Activated T-helper 2 cell treated with anti-CD3 and anti-CD28 coated beads, Interferon-gamma antibody, Interleukin-2, Interleukin-4, amounts not matched to agents 10 μg/mL and 5 μg/mL and 100 μg/mL, durations not matched to agents 14 hours and 24 hours and 36 hours (primary cell): ENCODE data around the gene FBXO11. TPM values are rescaled to one million over a fixed set of nuclear protein-coding genes. Genes with fewer than 3 reads are reported as not detected.
"Not testable (repeated sequence)": the region's sequence is repeated elsewhere in the genome, so short reads cannot be mapped to it uniquely, and the experiment has no call there.

Experiments
- DNase-seq: peaks from one replicate; pipeline ENCODE4 v3.0.0; 2021; ENCODE audit warnings: low spot score
- H3K27ac Mint-ChIP-seq: one replicate; pipeline ENCODE4 v1.8.0; 2021; ENCODE audit warnings: mixed read lengths
- H3K27me3 Mint-ChIP-seq: one replicate; pipeline ENCODE4 v1.8.0; 2021; ENCODE audit warnings: low read depth, mixed read lengths
- H3K36me3 Mint-ChIP-seq: one replicate; pipeline ENCODE4 v1.8.0; 2021; ENCODE audit warnings: low read depth, mixed read lengths
- H3K4me1 Mint-ChIP-seq: one replicate; pipeline ENCODE4 v1.8.0; 2021; ENCODE audit warnings: low read depth, mixed read lengths
- H3K4me3 Mint-ChIP-seq: one replicate; pipeline ENCODE4 v1.8.0; 2021; ENCODE audit warnings: low read depth, mild to moderate bottlenecking, moderate library complexity, mixed read lengths
- H3K9me3 Mint-ChIP-seq: one replicate; pipeline ENCODE4 v1.8.0; 2021; ENCODE audit warnings: mixed read lengths
- intact Hi-C: fragments of 100-400 bp; cut with micrococcal nuclease; formaldehyde crosslinking; loops from one replicate; pipeline ENCODE4 v1.15.1; 2023
- total RNA-seq: library from RNA; stranded (reverse); gene quantifications from 2 replicates; pipeline ENCODE4 v1.2.3, GENCODE V29; 2022

Gene FBXO11
- 57.9 and 58.6 TPM in 2 replicates for total RNA-seq

GRCh38 chr2:47906157-47907038, at the start of gene FBXO11:
FBXO11 (minus strand) TSS chr2:47906498; CDS start chr2:47905720, 778 bp downstream.
- H3K27me3 Mint-ChIP-seq = no peaks in the 10 kb centered on the region
- peak within 1 kb of the TSS; percentile 80 for H3K4me3 Mint-ChIP-seq
- H3K27ac Mint-ChIP-seq = peak within 1 kb of the TSS; percentile 94
- DNase-seq = peak; percentile 95
- peaks cover 44% of the 10 kb centered on the region for H3K4me1 Mint-ChIP-seq
- intact Hi-C loops = loop anchor here (1.0 to 5.0 kb wide), 8 partner anchors 49 to 542 kb away; partner anchors contain the start of genes MSH2 and MSH6
- H3K9me3 Mint-ChIP-seq = no peaks in the 10 kb centered on the region
- H3K36me3 Mint-ChIP-seq = peaks cover 12% of the 10 kb centered on the region

GRCh38 chr2:47950340-47951301, 44.3 kb upstream of the FBXO11 start:
- intact Hi-C loops = no loop called here
- H3K27ac Mint-ChIP-seq = no peak overlapping the region
- H3K4me3 Mint-ChIP-seq = no peak overlapping the region
- no peaks in the 10 kb centered on the region for H3K36me3 Mint-ChIP-seq
- no peaks in the 10 kb centered on the region for H3K4me1 Mint-ChIP-seq
- H3K27me3 Mint-ChIP-seq = peaks cover 4% of the 10 kb centered on the region
- no peak for DNase-seq
- no peaks in the 10 kb centered on the region for H3K9me3 Mint-ChIP-seq

GRCh38 chr2:47946593-47946992, 40.3 kb upstream of the FBXO11 start:
- Mint-ChIP-seq H3K9me3 (no peaks in the 10 kb centered on the region), H3K27me3 (peaks cover 8% of the 10 kb centered on the region), H3K36me3 (no peaks in the 10 kb centered on the region), H3K4me3 (no peak overlapping the region), H3K4me1 (no peaks in the 10 kb centered on the region), H3K27ac (no peak overlapping the region)
- no peak for DNase-seq
- intact Hi-C loops = no loop called here

GRCh38 chr2:47945046-47945781, 38.9 kb upstream of the FBXO11 start:
- Mint-ChIP-seq H3K4me3 (no peak overlapping the region), H3K9me3 (no peaks in the 10 kb centered on the region), H3K36me3 (no peaks in the 10 kb centered on the region), H3K4me1 (no peaks in the 10 kb centered on the region), H3K27ac (no peak overlapping the region), H3K27me3 (peaks cover 12% of the 10 kb centered on the region)
- intact Hi-C loops = no loop called here
- no peak for DNase-seq

- no peak overlapping the region for H3K4me3 Mint-ChIP-seq
- no peaks in the 10 kb centered on the region for H3K4me1 Mint-ChIP-seq
- intact Hi-C loops = no loop called here
- H3K27me3 Mint-ChIP-seq = peaks cover 17% of the 10 kb centered on the region
- no peaks in the 10 kb centered on the region for H3K36me3 Mint-ChIP-seq
- no peak for DNase-seq
- H3K27ac Mint-ChIP-seq = no peak overlapping the region
- no peaks in the 10 kb centered on the region for H3K9me3 Mint-ChIP-seq
Measured at GRCh38 chr2:47941936-47942335, 35.6 kb upstream of the FBXO11 start.

- Mint-ChIP-seq H3K9me3 (no peaks in the 10 kb centered on the region), H3K27ac (no peak overlapping the region), H3K36me3 (no peaks in the 10 kb centered on the region), H3K4me1 (no peaks in the 10 kb centered on the region), H3K27me3 (peaks cover 16% of the 10 kb centered on the region), H3K4me3 (no peak overlapping the region)
- DNase-seq = no peak
- intact Hi-C loops = no loop called here
Measured at GRCh38 chr2:47937677-47938076, 31.4 kb upstream of the FBXO11 start.

GRCh38 chr2:47935071-47935470, 28.8 kb upstream of the FBXO11 start:
- Mint-ChIP-seq H3K27ac (no peak overlapping the region), H3K9me3 (no peaks in the 10 kb centered on the region), H3K4me3 (no peak overlapping the region), H3K27me3 (peaks cover 10% of the 10 kb centered on the region), H3K36me3 (no peaks in the 10 kb centered on the region), H3K4me1 (no peaks in the 10 kb centered on the region)
- no peak for DNase-seq
- intact Hi-C loops = no loop called here

GRCh38 chr2:47918043-47918442, 11.7 kb upstream of the FBXO11 start:
- no peak overlapping the region for H3K4me3 Mint-ChIP-seq
- H3K27ac Mint-ChIP-seq = no peak overlapping the region
- intact Hi-C loops = no loop called here
- no peaks in the 10 kb centered on the region for H3K9me3 Mint-ChIP-seq
- H3K4me1 Mint-ChIP-seq = peaks cover 1% of the 10 kb centered on the region
- no peaks in the 10 kb centered on the region for H3K27me3 Mint-ChIP-seq
- H3K36me3 Mint-ChIP-seq = no peaks in the 10 kb centered on the region
- no peak for DNase-seq

- H3K9me3 Mint-ChIP-seq = no peaks in the 10 kb centered on the region
- intact Hi-C loops = no loop called here
- no peak overlapping the region for H3K4me3 Mint-ChIP-seq
- H3K27ac Mint-ChIP-seq = no peak overlapping the region
- no peaks in the 10 kb centered on the region for H3K36me3 Mint-ChIP-seq
- H3K4me1 Mint-ChIP-seq = peaks cover 1% of the 10 kb centered on the region
- no peak for DNase-seq
- no peaks in the 10 kb centered on the region for H3K27me3 Mint-ChIP-seq
Measured at GRCh38 chr2:47917276-47917961, 11.1 kb upstream of the FBXO11 start.

- no peaks in the 10 kb centered on the region for H3K27me3 Mint-ChIP-seq
- no peak overlapping the region for H3K27ac Mint-ChIP-seq
- no peak for DNase-seq
- H3K4me3 Mint-ChIP-seq = no peak overlapping the region
- intact Hi-C loops = no loop called here
- H3K36me3 Mint-ChIP-seq = no peaks in the 10 kb centered on the region
- H3K4me1 Mint-ChIP-seq = peaks cover 1% of the 10 kb centered on the region
- H3K9me3 Mint-ChIP-seq = no peaks in the 10 kb centered on the region
Measured at GRCh38 chr2:47916412-47916811, 10.1 kb upstream of the FBXO11 start.

- intact Hi-C loops, DNase-seq, H3K36me3 Mint-ChIP-seq, H3K27ac Mint-ChIP-seq, H3K27me3 Mint-ChIP-seq, H3K9me3 Mint-ChIP-seq, H3K4me3 Mint-ChIP-seq: not testable (repeated sequence)
- peaks cover 18% of the 10 kb centered on the region for H3K4me1 Mint-ChIP-seq
Measured at GRCh38 chr2:47910662-47911061, 4.4 kb upstream of the FBXO11 start.

GRCh38 chr2:47908682-47909081, 2.4 kb upstream of the FBXO11 start:
- Mint-ChIP-seq H3K27ac (no peak overlapping the region), H3K36me3 (peaks cover 6% of the 10 kb centered on the region), H3K9me3 (no peaks in the 10 kb centered on the region), H3K4me1 (peaks cover 24% of the 10 kb centered on the region), H3K27me3 (no peaks in the 10 kb centered on the region), H3K4me3 (no peak overlapping the region)
- intact Hi-C loops = loop anchor here (5.0 kb wide), 4 partner anchors 51 to 506 kb away; partner anchors contain the start of gene MSH2
- no peak for DNase-seq
